Stimulated activated CD4-positive, alpha-beta T cell treated with anti-CD3 and anti-CD28 coated beads, TNF-alpha, amount 100 ng/mL, for 24 hours (primary cell): ENCODE results near the gene PWP1.

Experiments
- DNase-seq, 3 experiments: peaks; one replicate each; pipeline ENCODE4 v3.0.0-alpha.2; 2020; ENCODE audit warnings: low read depth in 3 of 3

Gene PWP1

GRCh38 chr12:107735763-107736162 is 50.2 kb downstream of the PWP1 start:
- no peak for DNase-seq

- DNase-seq: no peak
Measured at GRCh38 chr12:107736914-107737313, 51.3 kb downstream of the PWP1 start.

GRCh38 chr12:107748472-107748871 is 62.9 kb downstream of the PWP1 start:
- DNase-seq: no peak

- DNase-seq: no peak
Measured at GRCh38 chr12:107749083-107749482, 63.5 kb downstream of the PWP1 start.

GRCh38 chr12:107759410-107759809 is 73.8 kb downstream of the PWP1 start:
- DNase-seq: peak in 1 of 3 experiments; percentile 18

- peak in 2 of 3 experiments; percentile 14 to 24 for DNase-seq
Measured at GRCh38 chr12:107760207-107760808, 74.7 kb downstream of the PWP1 start.

GRCh38 chr12:107760809-107761501 is 75.4 kb downstream of the PWP1 start, which contains the start of gene PRDM4:
Gene PRDM4, minus strand, starts transcription at chr12:107761137. Its CDS starts 622 bp downstream, at chr12:107760515.
- DNase-seq: peak; percentile 78 to 87 (median 82)

- DNase-seq: peak in 1 of 3 experiments; percentile 8
Measured at GRCh38 chr12:107761502-107761904, 75.9 kb downstream of the PWP1 start.
